ENCODE results near the gene IRAK1.

The IRAK1 gene

GRCh38 chrX:153971124-153971449, 48.6 kb downstream of the IRAK1 start:
- DNase-seq (ENCODE audit: low spot score) = peak; percentile 82

GRCh38 chrX:153970357-153971123, 49.2 kb downstream of the IRAK1 start:
- DNase-seq (ENCODE audit: low spot score) = peak; percentile 32

- DNase-seq (ENCODE audit: low spot score) = no peak
Observed at GRCh38 chrX:153969904-153970356, 49.8 kb downstream of the IRAK1 start.

GRCh38 chrX:153969125-153969903, 50.4 kb downstream of the IRAK1 start:
- no peak for DNase-seq (ENCODE audit: low spot score)

- DNase-seq (ENCODE audit: low spot score) = no peak
Observed at GRCh38 chrX:153968754-153969124, 51.0 kb downstream of the IRAK1 start.

GRCh38 chrX:153968255-153968654, 51.4 kb downstream of the IRAK1 start:
- DNase-seq (ENCODE audit: low spot score) = no peak

GRCh38 chrX:153967536-153968224, 52.0 kb downstream of the IRAK1 start:
- no peak for DNase-seq (ENCODE audit: low spot score)

- no peak for DNase-seq (ENCODE audit: low spot score)
Observed at GRCh38 chrX:153966841-153967535, 52.7 kb downstream of the IRAK1 start.

GRCh38 chrX:153966283-153966688, 53.4 kb downstream of the IRAK1 start:
- no peak for DNase-seq (ENCODE audit: low spot score)

GRCh38 chrX:153965406-153965805, 54.3 kb downstream of the IRAK1 start:
- DNase-seq (ENCODE audit: low spot score) = no peak

- DNase-seq (ENCODE audit: low spot score) = no peak
Observed at GRCh38 chrX:153964105-153964504, 55.6 kb downstream of the IRAK1 start.

GRCh38 chrX:153963546-153963945, 56.2 kb downstream of the IRAK1 start:
- DNase-seq (ENCODE audit: low spot score) = no peak

- no peak for DNase-seq (ENCODE audit: low spot score)
Observed at GRCh38 chrX:153961292-153961691, 58.4 kb downstream of the IRAK1 start.

GRCh38 chrX:153960786-153961185, 58.9 kb downstream of the IRAK1 start:
- DNase-seq (ENCODE audit: low spot score) = no peak
